ENCODE measurements around the gene MS4A6E. TPM values are rescaled to one million over a fixed set of nuclear protein-coding genes. Genes with fewer than 3 reads are reported as not detected.

Gene MS4A6E
- total RNA-seq, 1 donor from 2014 or later: not detected

Other genes with a start within 250 kb of the MS4A6E start
- under 0.01 TPM for gene MS4A2, start 238.6 kb upstream of the MS4A6E start, total RNA-seq
- gene MS4A6A, start 144.2 kb upstream of the MS4A6E start, total RNA-seq: 33.4 TPM
- gene MS4A4E, start 84.1 kb upstream of the MS4A6E start, total RNA-seq: not detected
- 11.5 TPM for gene MS4A4A, start 46.6 kb upstream of the MS4A6E start, total RNA-seq
- gene MS4A7, start 51.3 kb downstream of the MS4A6E start, total RNA-seq: 5.2 TPM
- under 0.01 TPM for gene MS4A14, start 69.2 kb downstream of the MS4A6E start, total RNA-seq
- not detected for gene MS4A5, start 102.3 kb downstream of the MS4A6E start, total RNA-seq
- gene MS4A1, start 128.6 kb downstream of the MS4A6E start, total RNA-seq: 1.6 TPM
- not detected for gene MS4A12, start 165.5 kb downstream of the MS4A6E start, total RNA-seq
- not detected for gene MS4A13, start 188.1 kb downstream of the MS4A6E start, total RNA-seq